Esophagus muscularis mucosa (tissue), 4 donors: ENCODE data around the gene NPHP1. TPM values are rescaled to one million over a fixed set of nuclear protein-coding genes. Genes with fewer than 3 reads are reported as not detected.

Experiments used
- DNase-seq: peaks from one replicate; pipeline ENCODE4 v3.0.0-alpha.2; 2017; ENCODE audit errors: extremely low spot score
- H3K27ac ChIP-seq, 4 donors: fragments of 200-600 bp; sonication (generic); replicated peaks in 1 of 4; 1 replicate in 3 of 4; 2 replicates in 1 of 4; pipeline ENCODE4 v1.5.1; 2016 to 2019; ENCODE audit warnings: mild to moderate bottlenecking in 1 of 4
- H3K27me3 ChIP-seq, 4 donors: fragments of 200-600 bp; sonication (generic); one replicate each; pipeline versions ENCODE4 v1.5.1 to v1.6.0; 2016 to 2019
- H3K36me3 ChIP-seq, 4 donors: fragments of 200-600 bp; sonication (generic); one replicate each; pipeline ENCODE4 v1.5.1; 2016 to 2019
- H3K4me1 ChIP-seq, 4 donors: fragments of 200-600 bp; sonication (generic); one replicate each; pipeline ENCODE4 v1.5.1; 2016 to 2019
- H3K4me3 ChIP-seq, 4 donors: fragments of 200-600 bp; sonication (generic); 1 replicate in 2 of 4; 2 replicates in 2 of 4; pipeline ENCODE4 v1.5.1; 2016 to 2019; ENCODE audit warnings: mild to moderate bottlenecking in 4 of 4, moderate library complexity in 1 of 4
- H3K9me3 ChIP-seq, 4 donors: fragments of 200-600 bp; sonication (generic); 1 replicate in 3 of 4; 2 replicates in 1 of 4; pipeline ENCODE4 v1.5.1; 2016 to 2019
- EP300 ChIP-seq: sonication (generic); formaldehyde crosslinking; IDR thresholded peaks from one replicate; pipeline ENCODE4 v1.6.1; 2017; ENCODE audit warnings: antibody characterized with exemption
- POLR2A ChIP-seq: fragments of 450-650 bp; IDR thresholded peaks from one replicate; pipeline ENCODE4 v1.6.1; 2017; ENCODE audit warnings: antibody characterized with exemption, moderate library complexity, mild to moderate bottlenecking, low read depth
- POLR2AphosphoS5 ChIP-seq, 2 donors: sonication (generic); formaldehyde crosslinking; IDR thresholded peaks; one replicate each; pipeline ENCODE4 v1.6.1; 2017; ENCODE audit warnings: antibody characterized with exemption in 2 of 2
- WGBS: methylation state at CpG from one replicate; pipeline ENCODE4 v1.1.5; 2018; 5-methylcytosine and 5-hydroxymethylcytosine counted together
- intact Hi-C: fragments of 100-400 bp; cut with DNase I; formaldehyde crosslinking; loops from one replicate; pipeline ENCODE4 v1.15.1; 2023
- total RNA-seq, 4 donors: library from RNA; depleted of rRNA; stranded (reverse); fragments of >200 nt; gene quantifications; one replicate each; pipeline versions ENCODE4 v1.1.0 to v1.2.1, GENCODE V29; 2016
- TF ChIP-seq, protein P1 (sequence below), 3 experiments: fragments of 200-600 bp in 2 of 3; fragments of 450-650 bp in 1 of 3; sonication (generic) in 2 of 3; IDR thresholded peaks; one replicate each; pipeline ENCODE4 v1.5.1; 2017 to 2019; ENCODE audit warnings: antibody characterized with exemption in 3 of 3, mild to moderate bottlenecking in 2 of 3, moderate library complexity in 1 of 3

The NPHP1 gene
- total RNA-seq, 4 donors from 2014 or later: 6.3 to 9.7 (median 7.3) TPM

DNA sequence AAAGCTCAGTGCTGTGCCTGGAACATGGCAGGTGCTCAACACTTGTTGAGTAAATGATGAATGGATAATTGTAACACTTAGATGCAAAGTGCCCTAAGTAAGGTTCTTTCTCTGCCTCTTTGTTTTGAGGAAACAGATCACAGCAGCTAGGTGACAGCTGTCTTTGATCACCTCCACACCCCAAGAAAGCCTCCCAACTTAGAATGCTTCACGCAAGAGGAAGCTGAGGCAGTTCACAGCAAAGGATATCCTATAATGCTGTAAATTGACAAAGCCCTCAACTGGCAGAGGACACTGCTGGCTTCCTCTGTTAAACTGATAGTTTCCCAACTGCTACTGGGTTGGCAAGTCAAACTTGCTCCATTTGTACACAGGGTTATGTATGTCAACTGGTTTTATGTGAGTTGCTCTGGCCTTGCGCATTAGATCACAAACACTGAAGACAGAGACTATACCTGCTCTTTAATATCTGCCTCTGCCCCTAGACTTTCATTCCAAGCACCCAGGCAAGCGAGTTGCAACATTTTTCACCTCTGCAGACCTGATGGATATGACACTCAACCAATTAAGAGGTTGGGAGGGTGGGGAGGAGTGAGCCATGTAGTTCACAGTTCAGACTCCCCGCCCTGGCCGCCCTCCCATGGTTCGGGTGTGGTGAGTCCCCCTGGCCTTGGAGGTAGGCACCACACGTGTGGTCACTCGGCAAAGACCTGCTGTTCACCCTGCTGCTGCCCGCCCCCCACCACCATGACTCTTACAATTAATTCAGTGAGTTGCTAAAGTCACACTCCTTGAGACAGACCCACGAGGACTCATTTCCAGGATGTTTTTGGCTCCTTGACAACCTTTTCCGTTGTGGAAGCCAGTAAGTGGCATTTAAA lies 84.4 kb downstream of the NPHP1 start:
- intact Hi-C loops: no loop called here
- H3K27ac ChIP-seq: peak overlapping the region in 2 of 4 donors; percentile 1 to 12
- TF ChIP-seq, protein P1, sequence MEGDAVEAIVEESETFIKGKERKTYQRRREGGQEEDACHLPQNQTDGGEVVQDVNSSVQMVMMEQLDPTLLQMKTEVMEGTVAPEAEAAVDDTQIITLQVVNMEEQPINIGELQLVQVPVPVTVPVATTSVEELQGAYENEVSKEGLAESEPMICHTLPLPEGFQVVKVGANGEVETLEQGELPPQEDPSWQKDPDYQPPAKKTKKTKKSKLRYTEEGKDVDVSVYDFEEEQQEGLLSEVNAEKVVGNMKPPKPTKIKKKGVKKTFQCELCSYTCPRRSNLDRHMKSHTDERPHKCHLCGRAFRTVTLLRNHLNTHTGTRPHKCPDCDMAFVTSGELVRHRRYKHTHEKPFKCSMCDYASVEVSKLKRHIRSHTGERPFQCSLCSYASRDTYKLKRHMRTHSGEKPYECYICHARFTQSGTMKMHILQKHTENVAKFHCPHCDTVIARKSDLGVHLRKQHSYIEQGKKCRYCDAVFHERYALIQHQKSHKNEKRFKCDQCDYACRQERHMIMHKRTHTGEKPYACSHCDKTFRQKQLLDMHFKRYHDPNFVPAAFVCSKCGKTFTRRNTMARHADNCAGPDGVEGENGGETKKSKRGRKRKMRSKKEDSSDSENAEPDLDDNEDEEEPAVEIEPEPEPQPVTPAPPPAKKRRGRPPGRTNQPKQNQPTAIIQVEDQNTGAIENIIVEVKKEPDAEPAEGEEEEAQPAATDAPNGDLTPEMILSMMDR (IDR thresholded peaks at IDR 0.05): no peak
- no peak for TF ChIP-seq POLR2A
- TF ChIP-seq EP300: no peak
- no peak for TF ChIP-seq POLR2AphosphoS5 (IDR thresholded peaks at IDR 0.05)

DNA sequence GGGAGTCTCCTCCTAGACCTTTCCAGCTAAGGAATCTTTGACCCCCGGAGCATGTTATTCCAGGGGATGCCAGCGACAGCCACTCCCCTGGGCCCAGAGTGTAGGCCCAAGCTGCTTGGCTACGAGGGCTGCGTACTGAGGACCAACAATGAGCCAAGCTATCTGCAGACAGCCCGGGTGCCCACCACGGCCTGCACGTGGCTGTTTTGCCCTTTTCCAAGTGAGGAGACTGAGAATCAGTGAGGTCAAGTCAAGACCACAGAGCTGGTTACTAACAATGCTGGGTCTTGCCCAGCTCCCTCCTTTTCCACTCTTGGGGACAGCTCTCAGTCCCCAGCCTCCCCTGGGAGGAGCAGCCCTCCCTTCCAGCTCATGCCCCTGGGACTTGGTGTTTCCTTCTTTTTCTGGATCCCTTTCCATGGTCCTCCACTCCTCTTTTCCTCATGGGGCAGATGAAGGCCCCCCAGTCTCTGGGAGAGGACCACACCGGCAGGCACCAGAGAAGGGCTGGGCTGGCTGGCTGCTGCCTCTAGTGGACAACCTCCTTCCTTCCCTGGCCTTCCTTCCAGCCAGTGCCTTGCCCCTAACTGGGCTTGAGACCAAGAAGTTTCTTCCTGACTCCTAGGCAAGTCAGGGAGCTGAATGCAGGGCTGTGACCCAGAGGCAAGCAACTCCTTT lies 88.6 kb downstream of the NPHP1 start:
- WGBS: 25% methylated on average over 8 of the region's 8 CpGs
- DNase-seq: peak; percentile 92
- no peaks in the 10 kb centered on the region for H3K36me3 ChIP-seq
- peaks cover 18 to 24% (median 21%) of the 10 kb centered on the region in 4 donors for H3K4me1 ChIP-seq
- peak overlapping the region; percentile 48 to 59 (median 50) for H3K4me3 ChIP-seq
- H3K9me3 ChIP-seq: no peaks in the 10 kb centered on the region
- TF ChIP-seq POLR2A (no peak), EP300 (no peak), POLR2AphosphoS5 (IDR thresholded peaks at IDR 0.05) (peak in 1 of 2 donors; percentile 8)
- TF ChIP-seq, protein P1 (IDR thresholded peaks at IDR 0.05): peak; percentile 11 to 45 (median 17)
- H3K27me3 ChIP-seq: peaks cover 0 to 68% (median 19%) of the 10 kb centered on the region in 4 donors
- intact Hi-C loops: no loop called here
- peak overlapping the region; percentile 39 to 74 (median 65) for H3K27ac ChIP-seq

More for the DNA sequence above, 84.4 kb downstream of the NPHP1 start:
- H3K9me3 ChIP-seq: no peaks in the 10 kb centered on the region
- H3K27me3 ChIP-seq: peaks cover 0 to 50% (median 13%) of the 10 kb centered on the region in 4 donors
- H3K36me3 ChIP-seq: peaks cover 0 to 9% (median 4%) of the 10 kb centered on the region in 4 donors
- no peak overlapping the region for H3K4me3 ChIP-seq
- 68% methylated on average over 11 of the region's 11 CpGs for WGBS
- H3K4me1 ChIP-seq: peaks cover 15 to 20% (median 16%) of the 10 kb centered on the region in 4 donors
- peak; percentile 82 for DNase-seq

DNA sequence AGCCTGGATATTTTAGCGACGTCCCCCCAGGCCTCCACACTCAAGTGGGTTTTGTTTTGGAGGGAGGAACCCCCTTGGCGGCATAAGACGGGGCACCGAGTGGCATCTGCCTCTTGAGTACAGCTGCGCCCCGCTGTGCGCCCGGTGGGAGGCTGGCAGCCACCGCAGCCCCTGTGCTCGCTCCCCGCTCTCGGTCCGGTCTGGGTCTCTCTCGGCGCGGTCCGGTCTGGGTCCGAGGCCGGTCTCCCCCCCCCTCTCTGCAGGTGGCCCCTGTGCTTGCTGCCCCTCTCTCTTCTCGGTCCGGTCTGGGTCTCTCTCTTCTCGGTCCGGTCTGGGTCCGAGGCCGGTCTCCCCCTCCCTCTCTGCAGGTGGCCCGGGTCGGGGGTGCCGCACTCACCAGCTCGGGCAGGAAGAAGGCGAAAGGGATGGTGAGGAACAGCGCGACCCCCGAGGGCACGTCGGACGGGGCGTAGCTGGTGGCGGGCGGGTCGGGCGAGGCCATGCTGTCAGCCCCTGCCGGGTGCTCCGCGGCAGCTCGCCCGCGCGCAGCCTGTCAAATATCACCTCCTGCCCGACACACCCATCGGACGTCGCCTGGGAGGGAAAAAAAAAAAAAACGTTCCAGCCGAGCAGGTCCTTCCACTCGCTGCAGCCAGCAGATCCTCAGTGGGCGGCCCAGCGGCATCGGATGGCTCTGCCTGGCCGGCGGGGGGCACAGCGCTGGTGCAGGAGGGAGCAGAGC lies 89.4 kb downstream of the NPHP1 start, which contains the start of gene MALL:
MALL (minus strand) TSS at position 532 of the 742 bp plus-strand sequence; CDS start at position 502, 30 bp downstream.
- intact Hi-C loops: no loop called here
- TF ChIP-seq POLR2A (no peak), POLR2AphosphoS5 (IDR thresholded peaks at IDR 0.05) (peak in 1 of 2 donors; percentile 27), EP300 (no peak)
- TF ChIP-seq, protein P1 (IDR thresholded peaks at IDR 0.05): no peak
- Histone ChIP-seq H3K4me1 (peaks cover 18 to 24% (median 21%) of the 10 kb centered on the region in 4 donors), H3K36me3 (no peaks in the 10 kb centered on the region), H3K9me3 (no peaks in the 10 kb centered on the region), H3K4me3 (peak within 1 kb of the TSS; percentile 48 to 59 (median 50)), H3K27me3 (peaks cover 0 to 63% (median 19%) of the 10 kb centered on the region in 4 donors), H3K27ac (peak within 1 kb of the TSS; percentile 39 to 74 (median 66))
- DNase-seq: peak; percentile 83
- WGBS: 7% methylated on average over 45 of the region's 62 CpGs

DNA sequence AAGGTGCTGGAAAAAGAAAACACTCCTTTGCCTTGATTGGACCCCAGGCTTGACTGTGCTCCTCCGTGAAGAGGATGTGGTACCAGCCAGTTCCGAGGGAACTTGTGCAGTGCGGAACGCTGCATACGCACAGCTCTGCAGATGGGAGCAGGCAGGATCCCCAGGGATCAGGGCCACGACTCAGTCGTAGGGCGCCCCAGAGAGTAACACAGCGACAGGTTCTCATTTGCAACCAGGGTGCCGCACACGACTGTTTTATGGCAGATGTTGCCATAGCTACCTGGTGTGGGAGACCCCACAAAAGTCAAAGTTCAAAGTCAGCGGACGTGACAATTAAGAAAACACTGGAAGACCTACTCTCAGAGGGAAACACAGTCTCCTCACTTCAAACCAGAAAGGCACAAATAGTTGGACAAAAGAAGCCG lies 90.0 kb downstream of the NPHP1 start:
- intact Hi-C loops: no loop called here
- Histone ChIP-seq H3K27me3 (peaks cover 0 to 57% (median 19%) of the 10 kb centered on the region in 4 donors), H3K9me3 (no peaks in the 10 kb centered on the region), H3K36me3 (no peaks in the 10 kb centered on the region), H3K27ac (peak overlapping the region; percentile 39 to 74 (median 66)), H3K4me1 (peaks cover 18 to 24% (median 21%) of the 10 kb centered on the region in 4 donors), H3K4me3 (peak overlapping the region; percentile 48 to 59 (median 50))
- TF ChIP-seq, protein P1 (IDR thresholded peaks at IDR 0.05): no peak
- no peak for TF ChIP-seq POLR2AphosphoS5 (IDR thresholded peaks at IDR 0.05)
- no peak for TF ChIP-seq POLR2A
- TF ChIP-seq EP300: no peak
- WGBS: 84% methylated on average over 14 of the region's 14 CpGs
- peak; percentile 47 for DNase-seq
